ENCODE data around the gene AGPS.

DNA sequence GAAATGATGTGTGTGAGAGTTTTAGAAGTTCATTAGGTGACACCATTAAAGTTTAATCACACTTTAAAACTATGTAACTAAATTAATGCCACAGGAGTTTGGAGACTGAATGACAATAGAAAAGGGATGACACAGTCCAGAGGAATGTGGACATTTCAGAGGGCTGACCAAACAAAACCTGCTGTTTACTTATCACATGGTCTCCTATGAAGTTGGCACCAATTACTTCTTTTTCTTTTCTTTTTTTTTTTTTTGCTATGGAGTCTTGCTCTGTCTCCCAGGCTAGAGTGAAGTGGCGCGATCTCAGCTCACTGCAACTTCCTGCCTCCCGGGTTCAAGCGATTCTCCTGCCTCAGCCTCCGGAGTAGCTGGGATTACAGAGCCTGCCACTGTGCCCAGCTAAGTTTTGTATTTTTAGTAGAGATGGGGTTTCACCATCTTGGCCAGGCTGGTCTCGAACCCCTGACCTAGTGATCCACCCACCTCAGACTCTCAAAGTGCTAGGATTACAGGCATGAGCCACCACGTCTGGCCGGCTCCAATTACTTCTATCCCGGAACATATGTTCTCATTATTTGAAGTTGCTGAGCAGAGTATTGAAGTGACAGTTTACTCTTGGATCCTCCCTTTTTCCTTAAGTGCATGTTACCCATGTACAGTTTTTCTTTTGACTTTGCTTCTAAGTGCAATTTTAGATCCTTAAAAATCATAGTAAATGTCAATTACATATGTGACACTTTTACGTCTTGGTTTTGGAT, 4.3 kb downstream of the AGPS start:
- TF ChIP-seq, protein P1, sequence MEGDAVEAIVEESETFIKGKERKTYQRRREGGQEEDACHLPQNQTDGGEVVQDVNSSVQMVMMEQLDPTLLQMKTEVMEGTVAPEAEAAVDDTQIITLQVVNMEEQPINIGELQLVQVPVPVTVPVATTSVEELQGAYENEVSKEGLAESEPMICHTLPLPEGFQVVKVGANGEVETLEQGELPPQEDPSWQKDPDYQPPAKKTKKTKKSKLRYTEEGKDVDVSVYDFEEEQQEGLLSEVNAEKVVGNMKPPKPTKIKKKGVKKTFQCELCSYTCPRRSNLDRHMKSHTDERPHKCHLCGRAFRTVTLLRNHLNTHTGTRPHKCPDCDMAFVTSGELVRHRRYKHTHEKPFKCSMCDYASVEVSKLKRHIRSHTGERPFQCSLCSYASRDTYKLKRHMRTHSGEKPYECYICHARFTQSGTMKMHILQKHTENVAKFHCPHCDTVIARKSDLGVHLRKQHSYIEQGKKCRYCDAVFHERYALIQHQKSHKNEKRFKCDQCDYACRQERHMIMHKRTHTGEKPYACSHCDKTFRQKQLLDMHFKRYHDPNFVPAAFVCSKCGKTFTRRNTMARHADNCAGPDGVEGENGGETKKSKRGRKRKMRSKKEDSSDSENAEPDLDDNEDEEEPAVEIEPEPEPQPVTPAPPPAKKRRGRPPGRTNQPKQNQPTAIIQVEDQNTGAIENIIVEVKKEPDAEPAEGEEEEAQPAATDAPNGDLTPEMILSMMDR (IDR thresholded peaks at IDR 0.05; ENCODE audit: borderline replicate concordance, extremely low read depth, low read length, poor library complexity, severe bottlenecking) = no peak
- TF ChIP-seq EZH2 (IDR thresholded peaks at IDR 0.05; ENCODE audit: borderline replicate concordance, low read depth, low read length, severe bottlenecking) = no peak

Data from DND-41 (cell line).